DND-41 (cell line): ENCODE measurements around the gene DYNLT2B.
"Not testable (repeated sequence)": the region's sequence is repeated elsewhere in the genome, so short reads cannot be mapped to it uniquely, and the experiment has no call there.

ENCODE experiments used
- CTCF ChIP-seq: IDR thresholded peaks from 2 replicates; pipeline ENCODE4 v1.5.1; 2012; ENCODE audit warnings: borderline replicate concordance, low read length, moderate library complexity, mild to moderate bottlenecking; ENCODE audit not compliant: poor library complexity, severe bottlenecking; ENCODE audit errors: extremely low read depth
- EZH2 ChIP-seq: IDR thresholded peaks from 3 replicates; pipeline ENCODE4 v1.6.1; 2012; ENCODE audit warnings: borderline replicate concordance, low read depth, mild to moderate bottlenecking, moderate library complexity, low read length, inconsistent platforms; ENCODE audit not compliant: severe bottlenecking

- TF ChIP-seq CTCF, EZH2: not testable (repeated sequence)
Observed at GRCh38 chr3:196314086-196314485, 4.0 kb downstream of the DYNLT2B start.
